Measurements from ENCODE around the gene NFKB2.

Gene NFKB2

GRCh38 chr10:102395400-102396316 is at the start of gene NFKB2:
Gene NFKB2 (plus strand): TSS chr10:102395705. CDS start chr10:102395960, 255 bp downstream.
- Histone ChIP-seq H3K4me3 (ENCODE audit: low read depth, low read length) (peak within 1 kb of the TSS; percentile 58), H3K4me1 (ENCODE audit: control insufficient read depth, insufficient read depth, low read length) (peaks cover 5% of the 10 kb centered on the region; the same call in 1 of the 2 replicates), H3K9me3 (ENCODE audit: control insufficient read depth, insufficient read depth, low read depth, low read length) (no peaks in the 10 kb centered on the region), H3K36me3 (ENCODE audit: control insufficient read depth in 2 of 2, insufficient read depth in 1 of 2, low read length in 2 of 2) (peaks cover 0 to 16% of the 10 kb centered on the region in 2 experiments; a peak in 1 of 3 replicates), H3K27ac (ENCODE audit: extremely low read depth, low read depth, low read length) (no peak within 1 kb of the TSS; the same call in 1 of the 2 replicates)
- ChIA-PET POLR2A (interaction anchor here (0.5 to 2.4 kb wide), 6 partner anchors 8 to 226 kb away, joined by 3 to 8 read pairs (median 3); partner anchors contain the start of gene CUEDC2), CTCF (interaction anchor here (0.6 to 4.5 kb wide), 11 partner anchors 9 to 201 kb away, joined by 3 to 57 read pairs (median 4); partner anchors contain the start of gene FBXL15)
- TF ChIP-seq, protein P1, sequence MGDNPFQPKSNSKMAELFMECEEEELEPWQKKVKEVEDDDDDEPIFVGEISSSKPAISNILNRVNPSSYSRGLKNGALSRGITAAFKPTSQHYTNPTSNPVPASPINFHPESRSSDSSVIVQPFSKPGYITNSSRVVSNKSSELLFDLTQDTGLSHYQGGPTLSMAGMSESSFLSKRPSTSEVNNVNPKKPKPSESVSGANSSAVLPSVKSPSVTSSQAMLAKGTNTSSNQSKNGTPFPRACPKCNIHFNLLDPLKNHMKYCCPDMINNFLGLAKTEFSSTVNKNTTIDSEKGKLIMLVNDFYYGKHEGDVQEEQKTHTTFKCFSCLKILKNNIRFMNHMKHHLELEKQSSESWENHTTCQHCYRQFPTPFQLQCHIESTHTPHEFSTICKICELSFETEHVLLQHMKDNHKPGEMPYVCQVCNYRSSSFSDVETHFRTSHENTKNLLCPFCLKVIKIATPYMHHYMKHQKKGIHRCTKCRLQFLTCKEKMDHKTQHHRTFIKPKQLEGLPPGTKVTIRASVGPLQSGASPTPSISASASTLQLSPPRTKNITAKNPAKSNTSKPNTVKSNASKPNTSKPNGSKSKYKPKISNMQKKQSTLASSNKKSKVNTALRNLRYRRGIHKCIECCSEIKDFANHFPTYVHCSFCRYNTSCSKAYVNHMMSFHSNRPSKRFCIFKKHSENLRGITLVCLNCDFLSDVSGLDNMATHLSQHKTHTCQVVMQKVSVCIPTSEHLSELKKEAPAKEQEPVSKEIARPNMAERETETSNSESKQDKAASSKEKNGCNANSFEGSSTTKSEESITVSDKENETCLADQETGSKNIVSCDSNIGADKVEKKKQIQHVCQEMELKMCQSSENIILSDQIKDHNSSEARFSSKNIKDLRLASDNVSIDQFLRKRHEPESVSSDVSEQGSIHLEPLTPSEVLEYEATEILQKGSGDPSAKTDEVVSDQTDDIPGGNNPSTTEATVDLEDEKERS (tag by site-specific recombination; IDR thresholded peaks at IDR 0.05) = no peak
- 0 out of 2 replicates have a peak, but pooled peaks have one; percentile 55 for TF ChIP-seq ZBTB7A (tag by site-specific recombination; IDR thresholded peaks at IDR 0.05; ENCODE audit: low read depth)
- TF ChIP-seq ZNF132 (tag by site-specific recombination; IDR thresholded peaks at IDR 0.05; ENCODE audit: borderline replicate concordance) = no peak
- TF ChIP-seq, protein P2, sequence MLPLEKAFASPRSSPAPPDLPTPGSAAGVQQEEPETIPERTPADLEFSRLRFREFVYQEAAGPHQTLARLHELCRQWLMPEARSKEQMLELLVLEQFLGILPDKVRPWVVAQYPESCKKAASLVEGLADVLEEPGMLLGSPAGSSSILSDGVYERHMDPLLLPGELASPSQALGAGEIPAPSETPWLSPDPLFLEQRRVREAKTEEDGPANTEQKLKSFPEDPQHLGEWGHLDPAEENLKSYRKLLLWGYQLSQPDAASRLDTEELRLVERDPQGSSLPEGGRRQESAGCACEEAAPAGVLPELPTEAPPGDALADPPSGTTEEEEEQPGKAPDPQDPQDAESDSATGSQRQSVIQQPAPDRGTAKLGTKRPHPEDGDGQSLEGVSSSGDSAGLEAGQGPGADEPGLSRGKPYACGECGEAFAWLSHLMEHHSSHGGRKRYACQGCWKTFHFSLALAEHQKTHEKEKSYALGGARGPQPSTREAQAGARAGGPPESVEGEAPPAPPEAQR (tag by site-specific recombination; IDR thresholded peaks at IDR 0.05) = no peak
- TF ChIP-seq SP2 (tag by site-specific recombination; IDR thresholded peaks at IDR 0.05) = peak; percentile 93
- TF ChIP-seq ZSCAN23 (tag by site-specific recombination; IDR thresholded peaks at IDR 0.05) = peak; percentile 57; the same call in 1 of the 2 replicates
- peak; percentile 94 for TF ChIP-seq PATZ1 (tag by site-specific recombination; IDR thresholded peaks at IDR 0.05)
- no peak for TF ChIP-seq ZNF658 (tag by site-specific recombination; IDR thresholded peaks at IDR 0.05)
- TF ChIP-seq ZNF354C (tag by site-specific recombination; IDR thresholded peaks at IDR 0.05; ENCODE audit: borderline replicate concordance, low read depth) = no peak
- peak; percentile 96 for TF ChIP-seq GLIS2 (tag by site-specific recombination; IDR thresholded peaks at IDR 0.05)
- TF ChIP-seq ZNF768 (tag by site-specific recombination; IDR thresholded peaks at IDR 0.05) = no peak
- no peak for TF ChIP-seq ZNF202 (tag by site-specific recombination; IDR thresholded peaks at IDR 0.05; ENCODE audit: borderline replicate concordance)
- no peak for TF ChIP-seq ZNF449 (tag by site-specific recombination; IDR thresholded peaks at IDR 0.05)
- no peak for TF ChIP-seq ZNF311 (tag by site-specific recombination; IDR thresholded peaks at IDR 0.05; ENCODE audit: borderline replicate concordance)
- TF ChIP-seq, protein P3, sequence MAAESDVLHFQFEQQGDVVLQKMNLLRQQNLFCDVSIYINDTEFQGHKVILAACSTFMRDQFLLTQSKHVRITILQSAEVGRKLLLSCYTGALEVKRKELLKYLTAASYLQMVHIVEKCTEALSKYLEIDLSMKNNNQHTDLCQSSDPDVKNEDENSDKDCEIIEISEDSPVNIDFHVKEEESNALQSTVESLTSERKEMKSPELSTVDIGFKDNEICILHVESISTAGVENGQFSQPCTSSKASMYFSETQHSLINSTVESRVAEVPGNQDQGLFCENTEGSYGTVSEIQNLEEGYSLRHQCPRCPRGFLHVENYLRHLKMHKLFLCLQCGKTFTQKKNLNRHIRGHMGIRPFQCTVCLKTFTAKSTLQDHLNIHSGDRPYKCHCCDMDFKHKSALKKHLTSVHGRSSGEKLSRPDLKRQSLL (tag by site-specific recombination; IDR thresholded peaks at IDR 0.05) = no peak
- TF ChIP-seq, protein P4, sequence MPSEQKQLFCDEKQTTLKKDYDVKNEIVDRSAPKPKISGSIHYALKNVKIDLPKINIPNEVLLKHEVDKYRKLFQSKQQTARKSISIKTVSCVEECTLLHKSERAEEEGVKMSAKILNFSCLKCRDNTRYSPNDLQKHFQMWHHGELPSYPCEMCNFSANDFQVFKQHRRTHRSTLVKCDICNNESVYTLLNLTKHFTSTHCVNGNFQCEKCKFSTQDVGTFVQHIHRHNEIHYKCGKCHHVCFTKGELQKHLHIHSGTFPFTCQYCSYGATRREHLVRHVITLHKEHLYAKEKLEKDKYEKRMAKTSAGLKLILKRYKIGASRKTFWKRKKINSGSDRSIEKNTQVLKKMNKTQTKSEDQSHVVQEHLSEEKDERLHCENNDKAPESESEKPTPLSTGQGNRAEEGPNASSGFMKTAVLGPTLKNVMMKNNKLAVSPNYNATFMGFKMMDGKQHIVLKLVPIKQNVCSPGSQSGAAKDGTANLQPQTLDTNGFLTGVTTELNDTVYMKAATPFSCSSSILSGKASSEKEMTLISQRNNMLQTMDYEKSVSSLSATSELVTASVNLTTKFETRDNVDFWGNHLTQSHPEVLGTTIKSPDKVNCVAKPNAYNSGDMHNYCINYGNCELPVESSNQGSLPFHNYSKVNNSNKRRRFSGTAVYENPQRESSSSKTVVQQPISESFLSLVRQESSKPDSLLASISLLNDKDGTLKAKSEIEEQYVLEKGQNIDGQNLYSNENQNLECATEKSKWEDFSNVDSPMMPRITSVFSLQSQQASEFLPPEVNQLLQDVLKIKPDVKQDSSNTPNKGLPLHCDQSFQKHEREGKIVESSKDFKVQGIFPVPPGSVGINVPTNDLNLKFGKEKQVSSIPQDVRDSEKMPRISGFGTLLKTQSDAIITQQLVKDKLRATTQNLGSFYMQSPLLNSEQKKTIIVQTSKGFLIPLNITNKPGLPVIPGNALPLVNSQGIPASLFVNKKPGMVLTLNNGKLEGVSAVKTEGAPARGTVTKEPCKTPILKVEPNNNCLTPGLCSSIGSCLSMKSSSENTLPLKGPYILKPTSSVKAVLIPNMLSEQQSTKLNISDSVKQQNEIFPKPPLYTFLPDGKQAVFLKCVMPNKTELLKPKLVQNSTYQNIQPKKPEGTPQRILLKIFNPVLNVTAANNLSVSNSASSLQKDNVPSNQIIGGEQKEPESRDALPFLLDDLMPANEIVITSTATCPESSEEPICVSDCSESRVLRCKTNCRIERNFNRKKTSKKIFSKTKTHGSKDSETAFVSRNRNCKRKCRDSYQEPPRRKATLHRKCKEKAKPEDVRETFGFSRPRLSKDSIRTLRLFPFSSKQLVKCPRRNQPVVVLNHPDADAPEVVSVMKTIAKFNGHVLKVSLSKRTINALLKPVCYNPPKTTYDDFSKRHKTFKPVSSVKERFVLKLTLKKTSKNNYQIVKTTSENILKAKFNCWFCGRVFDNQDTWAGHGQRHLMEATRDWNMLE (tag by site-specific recombination; conservative IDR thresholded peaks at IDR 0.05; ENCODE audit: low read depth) = no peak
- peak; percentile 86 for TF ChIP-seq ZNF335 (tag by site-specific recombination; conservative IDR thresholded peaks at IDR 0.05)
- no peak for TF ChIP-seq ZNF530 (tag by site-specific recombination; IDR thresholded peaks at IDR 0.05; ENCODE audit: low read depth)
- TF ChIP-seq KLF10 (tag by site-specific recombination; IDR thresholded peaks at IDR 0.05) = peak; percentile 80; the same call in 1 of the 2 replicates
